Uterus (tissue), 2 donors: ENCODE data around the gene CST6.

Experiments
- CTCF ChIP-seq, 4 experiments: fragments of 200-600 bp in 2 of 4; fragments of 450-650 bp in 2 of 4; sonication (generic) in 2 of 4; IDR thresholded peaks; one replicate each; pipeline ENCODE4 v1.5.1; 2016 to 2019; ENCODE audit warnings: antibody characterized with exemption in 4 of 4, mild to moderate bottlenecking in 2 of 4, moderate library complexity in 1 of 4
- POLR2A ChIP-seq, 2 donors: fragments of 450-650 bp; IDR thresholded peaks; one replicate each; pipeline ENCODE4 v1.6.1; 2016; ENCODE audit warnings: antibody characterized with exemption in 2 of 2, mild to moderate bottlenecking in 1 of 2, moderate library complexity in 1 of 2

- TF ChIP-seq CTCF (IDR thresholded peaks at IDR 0.05) (no peak), POLR2A (IDR thresholded peaks at IDR 0.05) (no peak)
Observed at GRCh38 chr11:65992056-65992455, 19.8 kb upstream of the CST6 start.
